NAMALWA (cell line): ENCODE results near the gene MYLK4.
A peak's percentile ranks its signal among the peaks of the same experiment; 100 is the strongest.

Experiments used
- DNase-seq: peaks from one replicate; pipeline ENCODE4 v3.0.0-alpha.2; 2015; ENCODE audit warnings: low spot score

The MYLK4 gene

GRCh38 chr6:2695454-2696095, 55.1 kb downstream of the MYLK4 start:
- DNase-seq: peak; percentile 33

DNA sequence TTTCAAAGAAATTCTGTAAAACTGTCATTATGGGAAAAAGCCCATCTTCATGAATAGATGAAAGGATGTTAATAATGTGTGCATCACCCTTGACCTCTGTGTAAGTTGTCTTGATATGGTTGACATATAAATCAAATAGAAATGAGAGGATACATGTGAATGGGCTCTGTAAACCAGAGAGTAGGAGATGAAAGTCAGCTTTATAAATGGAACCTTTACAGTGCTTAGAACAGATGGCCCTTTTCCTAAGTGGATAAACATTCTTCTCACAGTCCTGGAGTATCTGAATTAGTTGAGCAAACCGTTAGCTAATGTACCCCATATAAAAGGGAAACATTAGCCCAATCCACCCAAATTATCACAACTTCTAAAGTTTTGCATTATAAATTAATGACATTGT, 57.5 kb downstream of the MYLK4 start:
- no peak for DNase-seq

- DNase-seq: no peak
Measured at GRCh38 chr6:2688401-2689064, 62.2 kb downstream of the MYLK4 start.

- DNase-seq: no peak
Measured at GRCh38 chr6:2687456-2687855, 63.3 kb downstream of the MYLK4 start.

GRCh38 chr6:2686515-2686914, 64.2 kb downstream of the MYLK4 start:
- no peak for DNase-seq

DNA sequence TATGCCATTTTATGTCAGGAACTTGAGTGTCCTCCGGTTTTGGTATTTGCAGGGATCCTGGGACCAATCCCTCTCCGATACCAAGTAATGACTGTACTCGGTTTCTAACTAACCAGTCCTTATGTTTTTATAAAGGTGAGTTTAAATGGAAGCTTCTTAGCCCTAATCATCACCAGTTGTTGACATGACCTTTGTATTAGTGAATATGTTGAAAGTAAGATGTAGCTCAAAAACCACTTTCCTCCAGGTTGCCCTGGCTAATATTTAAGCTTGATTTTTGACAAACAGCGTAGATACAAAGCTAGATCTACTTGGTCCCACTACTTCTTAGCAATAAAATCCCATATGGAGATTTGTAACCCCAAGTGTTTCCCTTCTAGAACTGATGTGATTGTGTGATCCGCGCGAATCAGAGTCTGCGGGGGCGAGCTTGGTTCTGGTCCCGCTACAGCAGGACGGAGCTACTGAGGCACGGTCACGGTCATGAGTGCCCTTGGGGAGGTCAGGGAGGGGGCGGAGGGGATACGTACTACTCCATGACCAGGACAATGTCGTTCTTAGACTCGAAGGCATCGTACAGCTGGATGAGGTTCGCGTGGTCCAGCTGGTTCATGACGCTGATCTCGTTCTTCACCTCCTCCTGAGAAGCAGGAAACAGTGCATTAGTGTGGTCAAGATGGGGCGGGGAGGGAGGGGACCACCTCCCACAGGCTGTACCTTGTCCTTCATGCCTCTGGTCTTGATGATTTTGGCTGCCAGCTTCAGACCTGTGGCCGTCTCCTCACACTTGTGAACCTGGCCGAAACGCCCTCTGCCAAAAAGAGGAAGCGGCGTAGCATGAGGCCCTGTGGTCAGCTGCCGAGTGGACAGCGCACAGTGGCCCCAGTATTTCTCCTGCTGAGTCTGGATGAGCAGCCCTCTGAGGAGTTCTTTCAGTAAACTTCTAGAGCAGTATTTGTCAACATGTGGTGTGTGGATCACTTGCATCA, 65.7 kb downstream of the MYLK4 start:
- no peak for DNase-seq

DNA sequence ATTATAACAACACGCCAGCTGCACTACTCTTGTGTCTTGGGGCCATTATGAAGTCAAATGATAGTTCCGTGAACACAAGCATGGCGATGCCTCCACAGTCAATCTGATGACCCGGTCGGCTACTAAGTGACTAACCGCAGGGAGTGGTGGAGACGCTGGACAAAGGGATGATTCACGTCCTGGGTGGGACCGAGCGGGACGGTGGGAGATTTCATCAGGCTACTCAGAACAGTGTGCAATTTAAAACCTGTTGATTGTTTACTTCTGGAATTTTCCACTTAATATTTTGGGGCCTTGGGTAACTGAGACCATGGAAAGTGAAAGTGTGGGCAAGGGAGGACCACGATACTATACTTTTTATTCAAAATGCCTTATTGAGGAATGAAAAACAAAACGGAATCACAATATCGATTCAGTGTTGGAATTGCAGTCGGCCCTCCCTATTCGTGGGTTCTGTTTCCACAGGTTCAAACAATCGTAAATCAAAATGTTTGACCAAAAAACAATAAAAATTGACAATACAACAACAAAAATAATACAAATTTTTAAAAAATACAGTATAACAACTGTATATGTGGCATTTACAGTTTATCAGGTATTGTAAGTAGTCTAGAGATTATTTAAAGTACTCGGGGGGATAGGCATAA, 66.5 kb downstream of the MYLK4 start:
- DNase-seq: no peak

- no peak for DNase-seq
Measured at GRCh38 chr6:2680264-2680922, 70.3 kb downstream of the MYLK4 start.

GRCh38 chr6:2677080-2677593, 73.6 kb downstream of the MYLK4 start:
- DNase-seq: no peak

DNA sequence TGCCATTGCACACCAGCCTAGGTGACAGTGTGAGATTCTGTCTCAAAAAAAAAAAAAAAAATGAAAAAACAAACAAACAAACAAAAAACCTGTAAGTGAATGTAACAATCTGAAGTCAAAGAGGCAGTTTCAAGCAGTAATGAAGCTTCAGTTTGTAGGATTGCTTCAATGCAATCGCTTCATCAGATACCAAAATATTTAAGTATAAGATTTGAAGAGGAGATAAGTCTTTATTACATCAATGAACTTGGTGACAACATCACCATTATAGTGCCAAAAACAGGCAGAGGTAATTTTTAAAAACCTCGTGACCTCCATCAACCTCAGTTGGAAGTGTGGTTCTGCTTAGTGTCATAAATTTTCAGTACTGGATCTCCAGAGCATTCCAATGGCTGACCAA, 74.7 kb downstream of the MYLK4 start:
- DNase-seq: no peak

DNA sequence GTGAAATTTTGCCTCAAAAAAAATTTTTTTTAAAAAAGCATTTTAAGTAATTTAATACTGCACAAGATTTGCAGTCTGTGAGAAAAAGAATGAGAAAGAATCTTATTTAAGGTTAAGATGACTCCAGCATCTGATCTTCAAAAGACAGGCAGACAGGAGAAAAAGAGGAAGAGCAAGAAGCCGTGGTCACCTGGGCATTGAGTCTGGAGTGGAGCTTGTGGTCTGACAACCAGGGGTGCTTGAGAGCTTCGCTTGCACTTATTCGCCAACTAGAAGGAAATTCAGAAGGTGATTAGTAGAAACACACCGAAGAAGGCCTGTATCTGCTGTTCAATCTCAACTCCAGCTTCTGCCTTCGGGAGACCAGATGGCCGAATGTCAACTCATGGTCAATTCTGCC, 75.9 kb downstream of the MYLK4 start:
- DNase-seq: no peak

DNA sequence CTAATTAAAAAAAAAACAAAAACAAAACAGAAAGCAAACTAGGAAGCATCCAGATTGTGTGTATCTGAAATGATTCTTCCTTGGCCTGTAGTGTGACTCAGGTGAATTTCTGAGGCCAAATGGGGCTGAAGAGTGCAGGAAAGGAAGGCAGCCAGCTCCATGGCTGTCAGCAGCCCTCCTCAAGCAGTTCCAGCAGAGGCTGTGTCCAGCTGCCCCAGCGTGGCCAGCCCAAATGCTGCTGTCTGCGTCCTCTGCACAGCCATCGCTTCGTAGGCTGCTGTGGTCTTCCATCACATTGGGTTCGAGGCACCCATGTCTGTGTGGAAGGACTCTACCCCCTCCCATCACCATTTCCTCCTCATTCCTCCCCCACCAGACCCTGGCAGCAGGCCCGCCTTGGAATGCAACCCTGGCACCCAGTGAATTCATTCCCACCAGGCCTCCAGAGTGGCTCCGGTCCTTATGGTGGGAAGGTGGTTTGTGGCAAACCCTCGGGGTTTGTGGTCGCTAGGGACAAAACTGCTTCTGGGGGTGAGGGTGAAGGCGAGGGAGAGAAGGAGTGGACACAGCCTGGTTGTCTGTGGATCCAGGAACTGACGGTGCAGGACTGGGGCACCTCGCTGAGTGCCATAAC, 81.5 kb downstream of the MYLK4 start:
- DNase-seq: no peak

- no peak for DNase-seq
Measured at GRCh38 chr6:2667617-2668016, 83.1 kb downstream of the MYLK4 start.

GRCh38 chr6:2666906-2667575, 83.7 kb downstream of the MYLK4 start:
- DNase-seq: no peak

DNA sequence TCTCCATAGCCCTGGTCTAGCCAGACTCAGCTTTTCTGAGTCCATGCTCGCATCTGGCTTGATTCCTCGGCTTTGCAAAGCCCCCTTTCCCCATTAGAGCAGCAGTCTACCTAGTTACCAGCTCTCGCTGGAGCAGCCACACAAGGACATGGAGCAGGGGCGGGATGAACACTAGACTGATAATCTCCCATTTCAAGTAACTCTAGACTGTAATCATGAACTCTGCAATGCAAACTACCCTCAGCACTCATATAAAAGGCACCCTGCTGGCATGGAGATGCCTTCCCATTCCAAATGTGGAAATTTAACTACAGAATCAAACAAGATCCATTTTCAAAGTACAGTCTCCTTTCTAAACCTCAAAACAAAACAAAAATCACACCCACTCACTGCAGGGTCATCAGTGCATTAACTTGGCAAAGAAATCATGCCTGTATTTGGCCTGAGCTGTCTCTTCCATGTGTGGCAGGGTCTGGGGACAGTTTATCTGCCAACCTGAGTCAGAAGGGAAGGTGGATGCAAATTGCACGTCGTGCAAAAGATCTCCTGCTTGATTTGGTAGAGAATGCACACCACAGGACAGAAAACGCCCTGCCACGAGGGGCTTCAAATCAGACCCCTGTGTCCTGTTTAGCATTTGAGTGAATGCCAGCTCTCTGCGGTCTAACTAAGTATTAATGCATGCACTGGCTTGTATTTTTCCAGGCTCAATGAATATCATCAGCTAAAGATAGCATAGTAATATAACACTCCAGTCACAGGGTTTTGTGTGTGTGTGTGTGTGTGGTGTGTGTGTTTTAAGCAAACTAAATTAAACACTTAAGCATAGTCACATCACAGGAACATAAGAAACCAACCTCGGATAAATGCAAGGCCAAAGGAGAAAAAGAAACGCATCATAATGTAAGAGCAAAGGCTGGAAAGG, 85.3 kb downstream of the MYLK4 start:
- no peak for DNase-seq

DNA sequence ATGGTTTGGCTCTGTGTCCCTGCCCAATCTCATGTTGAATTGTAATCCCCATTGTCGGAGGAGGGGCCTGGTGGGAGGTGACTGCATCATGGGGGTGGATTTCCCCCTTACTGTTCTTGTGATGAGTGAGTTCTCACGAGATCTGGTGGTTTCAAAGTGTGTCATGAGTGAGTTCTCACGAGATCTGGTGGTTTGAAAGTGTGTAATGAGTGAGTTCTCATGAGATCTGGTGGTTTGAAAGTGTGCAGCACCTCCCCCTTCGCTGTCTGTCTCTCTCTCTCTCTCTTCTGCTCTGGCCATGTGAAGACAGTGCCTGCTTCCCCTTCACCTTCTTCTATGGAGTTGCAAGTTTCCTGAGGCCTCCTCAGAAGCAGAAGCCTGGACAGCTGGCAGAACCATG, 87.6 kb downstream of the MYLK4 start:
- peak; percentile 21 for DNase-seq

- DNase-seq: no peak
Measured at GRCh38 chr6:2661651-2662050, 89.1 kb downstream of the MYLK4 start.

DNA sequence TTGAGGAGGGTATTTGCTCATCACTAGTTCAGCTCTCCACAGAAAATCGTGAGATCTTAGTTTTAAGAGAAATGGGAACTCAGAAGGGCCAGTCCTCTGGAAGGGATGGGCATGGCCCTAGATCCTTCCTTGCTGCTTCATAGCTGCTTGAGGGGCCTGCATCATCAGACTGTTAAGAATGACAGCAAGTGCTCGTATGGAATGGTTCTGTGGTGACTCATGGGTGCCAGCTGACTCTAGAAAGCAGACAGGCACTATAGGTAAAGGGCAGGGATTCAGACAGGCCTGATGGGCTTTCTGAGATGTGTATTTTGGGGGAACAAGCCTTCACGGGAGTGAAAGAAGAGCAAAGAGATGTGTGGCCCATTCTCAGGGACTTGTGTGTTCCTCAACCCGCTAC, 90.8 kb downstream of the MYLK4 start:
- DNase-seq: no peak

GRCh38 chr6:2659381-2659780, 91.3 kb downstream of the MYLK4 start:
- DNase-seq: no peak
